NCI-H2107 (cell line): ENCODE measurements around the gene CCL17.
"Not testable (repeated sequence)": the region's sequence is repeated elsewhere in the genome, so short reads cannot be mapped to it uniquely, and the experiment has no call there.

Experiments used
- DNase-seq: peaks from one replicate; lab custom pipeline; 2025; lab: John Stamatoyannopoulos, UW

CCL17 gene

GRCh38 chr16:57396786-57397185 lies 7.8 kb upstream of the CCL17 start:
- DNase-seq: no peak

GRCh38 chr16:57397493-57397892 lies 7.1 kb upstream of the CCL17 start:
- not testable (repeated sequence) for DNase-seq

- no peak for DNase-seq
Observed at GRCh38 chr16:57401943-57402640, 2.5 kb upstream of the CCL17 start.

- no peak for DNase-seq
Observed at GRCh38 chr16:57405097-57405496, 530 bp downstream of the CCL17 start.

GRCh38 chr16:57406881-57407280 lies 2.3 kb downstream of the CCL17 start:
- no peak for DNase-seq

- no peak for DNase-seq
Observed at GRCh38 chr16:57407521-57408353, 3.2 kb downstream of the CCL17 start.

- no peak for DNase-seq
Observed at GRCh38 chr16:57409065-57409464, 4.5 kb downstream of the CCL17 start.

- peak; percentile 9 for DNase-seq
Observed at GRCh38 chr16:57409870-57410587, 5.5 kb downstream of the CCL17 start.

GRCh38 chr16:57411362-57411976 lies 6.9 kb downstream of the CCL17 start:
- no peak for DNase-seq

GRCh38 chr16:57412584-57412983 lies 8.0 kb downstream of the CCL17 start:
- DNase-seq: no peak

- DNase-seq: no peak
Observed at GRCh38 chr16:57413301-57413730, 8.7 kb downstream of the CCL17 start.

- no peak for DNase-seq
Observed at GRCh38 chr16:57413733-57414132, 9.2 kb downstream of the CCL17 start.

GRCh38 chr16:57416084-57416483 lies 11.5 kb downstream of the CCL17 start:
- no peak for DNase-seq

- no peak for DNase-seq
Observed at GRCh38 chr16:57419506-57419905, 14.9 kb downstream of the CCL17 start.

- DNase-seq: peak; percentile 1
Observed at GRCh38 chr16:57422026-57422944, 17.7 kb downstream of the CCL17 start.

- no peak for DNase-seq
Observed at GRCh38 chr16:57423152-57423551, 18.6 kb downstream of the CCL17 start.

- no peak for DNase-seq
Observed at GRCh38 chr16:57424583-57424982, 20.0 kb downstream of the CCL17 start.

GRCh38 chr16:57426356-57426755 lies 21.8 kb downstream of the CCL17 start:
- DNase-seq: no peak

- DNase-seq: no peak
Observed at GRCh38 chr16:57427307-57427706, 22.7 kb downstream of the CCL17 start.

- no peak for DNase-seq
Observed at GRCh38 chr16:57427824-57428223, 23.3 kb downstream of the CCL17 start.

GRCh38 chr16:57430955-57431354 lies 26.4 kb downstream of the CCL17 start:
- DNase-seq: no peak
